GM12892 (cell line): Measurements from ENCODE around the gene DNASE2B.

ENCODE experiments used
- POLR2A ChIP-seq: IDR thresholded peaks from 2 replicates; pipeline ENCODE4 v1.6.1; 2011; ENCODE audit warnings: low read depth, low read length, control low read depth
- POLR2AphosphoS5 ChIP-seq: IDR thresholded peaks from 2 replicates; pipeline ENCODE4 v1.6.1; 2011; ENCODE audit warnings: low read depth, low read length, control low read depth
- TAF1 ChIP-seq: IDR thresholded peaks from 2 replicates; pipeline ENCODE4 v1.6.1; 2011; ENCODE audit warnings: low read depth, mild to moderate bottlenecking, control low read depth, low read length, borderline replicate concordance

GRCh38 chr1:84353695-84354094 lies 44.6 kb upstream of the DNASE2B start:
- no peak for TF ChIP-seq POLR2A
- TF ChIP-seq POLR2AphosphoS5: no peak
- TF ChIP-seq TAF1: no peak
